SU-DHL-6 (cell line): ENCODE measurements around the gene ELP5.

Experiments
- H2AFZ ChIP-seq: fragments of 200-600 bp; sonication (generic); 2 replicates; pipeline ENCODE4 v1.6.1; 2014; ENCODE audit warnings: low read depth, mild to moderate bottlenecking, moderate library complexity, mixed read lengths, antibody characterized with exemption, low read length; ENCODE audit not compliant: severe bottlenecking
- H3F3A ChIP-seq: fragments of 200-600 bp; shearing (Covaris generic); 2 replicates; pipeline ENCODE4 v1.6.0; 2016; ENCODE audit warnings: antibody characterized with exemption, mild to moderate bottlenecking; ENCODE audit not compliant: insufficient read depth
- H3K27ac ChIP-seq: fragments of 200-600 bp; sonication (generic); 2 replicates; pipeline ENCODE4 v1.5.1; 2016; ENCODE audit warnings: low read depth, mild to moderate bottlenecking, low read length, moderate library complexity, mixed read lengths
- H3K27me3 ChIP-seq: fragments of 200-600 bp; sonication (generic), shearing (Covaris generic); 2 replicates; pipeline ENCODE4 v1.6.0; 2014; ENCODE audit warnings: mild to moderate bottlenecking, low read length
- H3K36me3 ChIP-seq: fragments of 200-600 bp; sonication (generic); 2 replicates; pipeline ENCODE4 v1.6.1; 2014; ENCODE audit warnings: mild to moderate bottlenecking, low read length, mixed read lengths
- H3K4me2 ChIP-seq: fragments of 300-600, 200-600 bp; shearing (Covaris generic), sonication (generic); 2 replicates; pipeline ENCODE4 v1.6.0; 2014; ENCODE audit warnings: low read length, low read depth, mild to moderate bottlenecking; ENCODE audit not compliant: poor library complexity, severe bottlenecking
- H3K4me3 ChIP-seq: fragments of 200-600 bp; sonication (generic); 2 replicates; pipeline ENCODE4 v1.5.1; 2014; ENCODE audit warnings: antibody characterized with exemption, low read length, mild to moderate bottlenecking, mixed read lengths; ENCODE audit not compliant: insufficient read depth, poor library complexity, severe bottlenecking
- H3K79me2 ChIP-seq: fragments of 200-600 bp; sonication (generic); 2 replicates; pipeline ENCODE4 v1.6.1; 2014; ENCODE audit warnings: mild to moderate bottlenecking, low read length, moderate library complexity; ENCODE audit not compliant: insufficient read depth
- H3K9ac ChIP-seq: fragments of 200-600 bp; sonication (generic); 2 replicates; pipeline ENCODE4 v1.7.0; 2014; ENCODE audit warnings: mild to moderate bottlenecking, low read length
- H3K9me2 ChIP-seq: fragments of 200-600 bp; sonication (generic); replicated peaks from 2 replicates; pipeline ENCODE4 v1.6.1; 2014; ENCODE audit warnings: low read length; ENCODE audit not compliant: insufficient read depth
- H3K9me3 ChIP-seq: fragments of 200-600 bp; sonication (generic); 2 replicates; pipeline ENCODE4 v1.6.1; 2014; ENCODE audit warnings: low read length, mixed read lengths; ENCODE audit not compliant: insufficient read depth
- H4K20me1 ChIP-seq: fragments of 200-600 bp; sonication (generic); 2 replicates; pipeline ENCODE4 v1.6.1; 2014; ENCODE audit warnings: low read depth, mild to moderate bottlenecking, antibody characterized with exemption, low read length, moderate library complexity, mixed read lengths
- CTCF ChIP-seq: fragments of 200-600 bp; sonication (generic); IDR thresholded peaks from one replicate; pipeline ENCODE4 v1.5.1; 2017; ENCODE audit warnings: antibody characterized with exemption, mild to moderate bottlenecking, low read length, moderate library complexity; ENCODE audit not compliant: insufficient read depth, poor library complexity, severe bottlenecking
- EZH2phosphoT487 ChIP-seq: fragments of 200-600 bp; sonication (generic), shearing (Covaris generic); conservative IDR thresholded peaks from 2 replicates; pipeline ENCODE4 v1.6.1; 2018; ENCODE audit warnings: mild to moderate bottlenecking, antibody characterized with exemption, low read length, moderate library complexity, mixed read lengths

ELP5 gene

GRCh38 chr17:7283471-7284216, 31.6 kb downstream of the ELP5 start:
- H3K9ac ChIP-seq = no peak overlapping the region

DNA sequence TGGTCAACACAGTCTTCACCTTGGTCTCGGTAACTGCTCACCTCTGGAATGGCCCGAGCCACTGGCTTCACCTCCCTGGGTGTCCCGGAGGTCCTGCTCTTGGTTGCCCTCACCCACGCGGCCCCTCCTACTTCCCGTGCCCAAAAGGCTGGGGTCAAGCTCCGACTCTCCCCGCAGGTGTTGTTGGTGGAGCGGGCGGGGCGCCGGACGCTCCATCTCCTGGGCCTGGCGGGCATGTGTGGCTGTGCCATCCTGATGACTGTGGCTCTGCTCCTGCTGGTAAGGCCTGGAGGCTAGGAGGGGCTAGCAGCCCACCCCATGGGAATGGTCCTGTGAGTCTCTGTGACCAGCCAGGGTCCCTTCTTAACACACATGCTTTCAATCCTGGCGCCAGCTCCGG, 32.9 kb downstream of the ELP5 start:
- Histone ChIP-seq H3K4me2 (no peak overlapping the region), H3K27me3 (no peaks in the 10 kb centered on the region), H3K79me2 (no peaks in the 10 kb centered on the region), H3K4me3 (no peak overlapping the region), H3F3A (peaks cover 4% of the 10 kb centered on the region; the same call in 1 of the 2 replicates), H3K36me3 (no peaks in the 10 kb centered on the region), H3K9me2 (no peaks in the 10 kb centered on the region), H3K9me3 (no peaks in the 10 kb centered on the region), H3K9ac (no peak overlapping the region), H3K27ac (no peak overlapping the region), H2AFZ (no peak overlapping the region), H4K20me1 (no peaks in the 10 kb centered on the region)
- TF ChIP-seq EZH2phosphoT487 (no peak), CTCF (no peak)

More at GRCh38 chr17:7283471-7284216, 31.6 kb downstream of the ELP5 start:
- H3K4me3 ChIP-seq = no peak overlapping the region
- no peak overlapping the region for H2AFZ ChIP-seq
- peaks cover 4% of the 10 kb centered on the region; the same call in 1 of the 2 replicates for H3F3A ChIP-seq
- H3K9me3 ChIP-seq = no peaks in the 10 kb centered on the region
- no peaks in the 10 kb centered on the region for H3K36me3 ChIP-seq
- no peaks in the 10 kb centered on the region for H4K20me1 ChIP-seq
- no peak overlapping the region for H3K27ac ChIP-seq
- H3K79me2 ChIP-seq = no peaks in the 10 kb centered on the region
- TF ChIP-seq CTCF (no peak), EZH2phosphoT487 (no peak)
- H3K9me2 ChIP-seq = no peaks in the 10 kb centered on the region
- no peaks in the 10 kb centered on the region for H3K27me3 ChIP-seq
- H3K4me2 ChIP-seq = no peak overlapping the region

DNA sequence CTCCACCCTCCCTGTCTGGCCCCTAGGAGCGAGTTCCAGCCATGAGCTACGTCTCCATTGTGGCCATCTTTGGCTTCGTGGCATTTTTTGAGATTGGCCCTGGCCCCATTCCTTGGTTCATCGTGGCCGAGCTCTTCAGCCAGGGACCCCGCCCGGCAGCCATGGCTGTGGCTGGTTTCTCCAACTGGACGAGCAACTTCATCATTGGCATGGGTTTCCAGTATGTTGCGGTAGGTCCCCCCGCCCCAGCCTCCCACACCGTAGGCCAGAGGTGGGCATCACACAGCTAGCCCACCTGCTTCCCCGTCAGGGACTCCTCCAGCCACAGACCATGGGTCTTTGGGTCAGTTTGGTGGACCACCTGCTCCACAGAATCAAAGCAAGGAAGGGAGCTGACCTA, 33.7 kb downstream of the ELP5 start:
- H3K9me2 ChIP-seq = no peaks in the 10 kb centered on the region
- TF ChIP-seq EZH2phosphoT487 = no peak
- no peak for TF ChIP-seq CTCF
- H3F3A ChIP-seq = peaks cover 4% of the 10 kb centered on the region; the same call in 1 of the 2 replicates

More for the DNA sequence above, 33.7 kb downstream of the ELP5 start:
- H3K9me3 ChIP-seq = no peaks in the 10 kb centered on the region
- H3K4me2 ChIP-seq = no peak overlapping the region
- no peaks in the 10 kb centered on the region for H3K36me3 ChIP-seq
- H3K27me3 ChIP-seq = no peaks in the 10 kb centered on the region
- H3K4me3 ChIP-seq = no peak overlapping the region
- H2AFZ ChIP-seq = no peak overlapping the region
- H4K20me1 ChIP-seq = no peaks in the 10 kb centered on the region
- H3K79me2 ChIP-seq = no peaks in the 10 kb centered on the region
- H3K27ac ChIP-seq = no peak overlapping the region
- no peak overlapping the region for H3K9ac ChIP-seq
